Lung (tissue), 12 donors: ENCODE measurements around the gene ITGA7. TPM values are rescaled to one million over a fixed set of nuclear protein-coding genes. Genes with fewer than 3 reads are reported as not detected.
A peak's percentile ranks its signal among the peaks of the same experiment; 100 is the strongest.

Experiments used
- ATAC-seq: fragments of 200-7000 bp; cut with Tn5 transposase; one replicate; pipeline ENCODE4 v1.9.1; 2020; ENCODE audit warnings: moderate number of reproducible peaks; ENCODE audit not compliant: insufficient read depth, low FRiP score
- DNase-seq, 3 donors: peaks; one replicate each; pipeline ENCODE4 v3.0.0-alpha.2; 2013 to 2017
- H3K27ac ChIP-seq, 2 donors: one replicate each; pipeline ENCODE4 v1.5.1; 2013; ENCODE audit warnings: mild to moderate bottlenecking in 2 of 2, moderate library complexity in 2 of 2, control low read depth in 1 of 2, inconsistent platforms in 1 of 2, low read depth in 1 of 2, low read length in 1 of 2
- H3K27me3 ChIP-seq, 3 donors: one replicate each; pipeline ENCODE4 v1.5.1; 2013; ENCODE audit warnings: low read length in 2 of 3; ENCODE audit not compliant: control insufficient read depth in 3 of 3, insufficient read depth in 3 of 3
- H3K36me3 ChIP-seq, 4 donors: one replicate each; pipeline ENCODE4 v1.5.1; 2013; ENCODE audit warnings: low read length in 4 of 4, mild to moderate bottlenecking in 1 of 4, moderate library complexity in 1 of 4; ENCODE audit not compliant: control insufficient read depth in 4 of 4, insufficient read depth in 4 of 4
- H3K4me1 ChIP-seq, 5 donors: one replicate each; pipeline ENCODE4 v1.5.1; 2013; ENCODE audit warnings: low read length in 5 of 5, mild to moderate bottlenecking in 2 of 5, moderate library complexity in 1 of 5; ENCODE audit not compliant: control insufficient read depth in 5 of 5, insufficient read depth in 5 of 5
- H3K4me3 ChIP-seq: one replicate; pipeline ENCODE4 v1.5.1; 2013; ENCODE audit warnings: mild to moderate bottlenecking, control low read depth, moderate library complexity
- H3K9ac ChIP-seq, 2 donors: one replicate each; pipeline ENCODE4 v1.5.1; 2013; ENCODE audit warnings: low read length in 2 of 2, control low read depth in 1 of 2; ENCODE audit not compliant: insufficient read depth in 1 of 2
- H3K9me3 ChIP-seq, 4 donors: one replicate each; pipeline ENCODE4 v1.5.1; 2013; ENCODE audit warnings: low read length in 3 of 4, mild to moderate bottlenecking in 1 of 4, moderate library complexity in 1 of 4; ENCODE audit not compliant: control insufficient read depth in 4 of 4, insufficient read depth in 3 of 4
- WGBS, 2 donors: extraction: QIAGEN DNeasy Blood & Tissue Kit; methylation state at CpG; one replicate each; pipeline ENCODE4 v1.1.7; 2013; 5-methylcytosine and 5-hydroxymethylcytosine counted together
- polyA plus RNA-seq, 2 donors: library from polyadenylated mRNA; stranded (reverse); fragments of 200-250 nt; gene quantifications; one replicate each; pipeline ENCODE4 v1.2.1, GENCODE V29; 2013
- total RNA-seq, 2 donors: library from RNA; depleted of rRNA in 1 of 2; stranded (reverse); fragments of >200 nt in 1 of 2; gene quantifications; one replicate each; pipeline ENCODE4 v1.2.1, GENCODE V29; 2014 to 2021
- TF ChIP-seq, protein P1 (sequence below): IDR thresholded peaks from 2 replicates; pipeline ENCODE4 v1.5.1; 2012; ENCODE audit warnings: mild to moderate bottlenecking; ENCODE audit errors: control extremely low read depth, extremely low read depth
- donor health status: control.
- donor health status: control.
- donor health status: Bipolar disorder and iron deficiency.
- donor health status: healthy.
- donor health status: DM: yes; HTN: yes; CAD: no.

Gene ITGA7
- total and polyA plus RNA-seq, 4 donors: 8.2 to 28.4 (median 17.7) TPM

DNA sequence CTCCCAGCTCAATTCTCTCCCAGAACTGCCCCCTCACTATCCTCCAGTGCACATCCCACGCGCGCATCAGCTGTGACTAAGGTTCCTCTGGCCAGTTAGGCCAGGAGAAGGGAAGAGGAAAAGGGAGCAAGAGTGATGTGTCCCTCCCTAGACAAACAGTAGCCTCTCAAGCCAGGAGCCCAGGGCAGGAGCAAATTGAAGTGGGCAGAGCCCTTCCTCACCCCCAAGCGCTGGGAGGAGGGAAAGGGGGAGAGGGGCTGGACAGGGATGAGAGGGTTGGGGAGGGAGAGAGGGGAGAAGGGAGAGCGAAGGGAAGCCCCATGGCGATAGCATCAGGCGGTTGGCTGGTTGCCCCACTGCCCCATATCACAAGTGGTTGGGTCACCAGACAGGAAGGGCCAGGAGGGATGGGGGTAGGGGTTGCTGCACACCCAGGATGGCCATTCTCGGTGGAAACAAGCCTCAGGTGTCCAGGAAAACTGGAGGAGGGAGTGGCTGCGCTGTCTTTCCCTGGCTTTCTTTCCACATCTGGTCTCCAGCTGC is 20.0 kb upstream of the ITGA7 start:
- Histone ChIP-seq H3K27ac (peak overlapping the region; percentile 98), H3K36me3 (peaks cover 5 to 35% (median 31%) of the 10 kb centered on the region in 4 donors), H3K9ac (peak overlapping the region; percentile 1 to 59), H3K9me3 (no peaks in the 10 kb centered on the region), H3K4me1 (peaks cover 0 to 28% (median 10%) of the 10 kb centered on the region in 5 donors), H3K4me3 (peak overlapping the region; percentile 42), H3K27me3 (no peaks in the 10 kb centered on the region)
- TF ChIP-seq, protein P1, sequence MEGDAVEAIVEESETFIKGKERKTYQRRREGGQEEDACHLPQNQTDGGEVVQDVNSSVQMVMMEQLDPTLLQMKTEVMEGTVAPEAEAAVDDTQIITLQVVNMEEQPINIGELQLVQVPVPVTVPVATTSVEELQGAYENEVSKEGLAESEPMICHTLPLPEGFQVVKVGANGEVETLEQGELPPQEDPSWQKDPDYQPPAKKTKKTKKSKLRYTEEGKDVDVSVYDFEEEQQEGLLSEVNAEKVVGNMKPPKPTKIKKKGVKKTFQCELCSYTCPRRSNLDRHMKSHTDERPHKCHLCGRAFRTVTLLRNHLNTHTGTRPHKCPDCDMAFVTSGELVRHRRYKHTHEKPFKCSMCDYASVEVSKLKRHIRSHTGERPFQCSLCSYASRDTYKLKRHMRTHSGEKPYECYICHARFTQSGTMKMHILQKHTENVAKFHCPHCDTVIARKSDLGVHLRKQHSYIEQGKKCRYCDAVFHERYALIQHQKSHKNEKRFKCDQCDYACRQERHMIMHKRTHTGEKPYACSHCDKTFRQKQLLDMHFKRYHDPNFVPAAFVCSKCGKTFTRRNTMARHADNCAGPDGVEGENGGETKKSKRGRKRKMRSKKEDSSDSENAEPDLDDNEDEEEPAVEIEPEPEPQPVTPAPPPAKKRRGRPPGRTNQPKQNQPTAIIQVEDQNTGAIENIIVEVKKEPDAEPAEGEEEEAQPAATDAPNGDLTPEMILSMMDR: no peak
- 10 to 14% methylated on average over 9 of the region's 9 CpGs for WGBS, 2 donors
- no peak for ATAC-seq
- DNase-seq: peak in 1 of 3 donors; percentile 63

DNA sequence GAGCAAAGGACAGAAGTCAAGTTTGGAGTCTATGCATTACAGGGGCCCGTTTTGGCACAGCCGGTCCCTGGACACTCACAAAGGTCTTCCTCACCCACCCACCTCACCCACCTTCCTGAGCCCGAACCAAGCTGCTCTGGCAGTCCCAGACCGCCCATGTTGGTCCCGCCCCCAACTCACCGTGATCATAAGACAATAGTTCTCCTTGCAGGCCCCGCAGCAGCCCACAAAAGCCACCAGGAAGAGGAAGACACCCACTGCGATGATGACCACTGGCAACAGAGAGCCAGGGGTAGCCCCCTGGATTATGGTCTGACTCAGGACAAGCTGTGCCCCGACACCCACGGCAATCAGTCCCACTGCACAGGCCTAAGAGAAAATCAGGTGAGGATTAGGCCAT is 19.3 kb upstream of the ITGA7 start:
- H3K27ac ChIP-seq: peak overlapping the region; percentile 98
- peaks cover 5 to 35% (median 32%) of the 10 kb centered on the region in 4 donors for H3K36me3 ChIP-seq
- peak overlapping the region; percentile 42 for H3K4me3 ChIP-seq
- TF ChIP-seq, protein P1: no peak
- H3K9me3 ChIP-seq: no peaks in the 10 kb centered on the region
- no peaks in the 10 kb centered on the region for H3K27me3 ChIP-seq
- peak overlapping the region in 1 of 2 donors; percentile 59 for H3K9ac ChIP-seq
- WGBS, 2 donors: 44 to 45% methylated on average over 10 of the region's 10 CpGs
- H3K4me1 ChIP-seq: peaks cover 0 to 28% (median 10%) of the 10 kb centered on the region in 5 donors
- ATAC-seq (no peak), DNase-seq (no peak)

DNA sequence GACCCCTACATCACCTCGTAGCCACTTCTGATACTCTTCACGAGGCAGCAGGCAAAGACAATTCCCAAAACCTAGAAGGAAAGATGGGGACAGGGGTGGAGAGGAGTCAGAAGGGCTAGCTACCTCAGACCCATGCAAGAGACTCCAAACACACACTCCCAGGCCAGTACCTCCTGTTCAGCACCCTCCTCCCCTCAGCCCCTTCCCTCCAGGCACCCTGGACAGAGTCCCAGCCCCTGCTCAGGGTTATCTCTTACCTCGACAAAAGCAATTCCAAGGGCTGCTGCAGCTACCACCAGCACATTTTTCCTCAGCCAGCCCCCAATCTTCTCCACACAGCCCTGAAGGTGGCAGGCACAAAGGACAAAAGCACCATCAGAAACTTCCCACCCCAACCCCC is 17.9 kb upstream of the ITGA7 start:
- Histone ChIP-seq H3K27ac (no peak overlapping the region), H3K9ac (no peak overlapping the region), H3K27me3 (no peaks in the 10 kb centered on the region), H3K4me1 (peaks cover 0 to 25% (median 10%) of the 10 kb centered on the region in 5 donors), H3K4me3 (no peak overlapping the region), H3K36me3 (peaks cover 5 to 38% (median 32%) of the 10 kb centered on the region in 4 donors), H3K9me3 (no peaks in the 10 kb centered on the region)
- no peak for ATAC-seq
- WGBS, 2 donors: 64 to 78% methylated on average over 3 of the region's 3 CpGs
- DNase-seq: no peak
- TF ChIP-seq, protein P1: no peak

- Histone ChIP-seq H3K4me1 (peaks cover 0 to 18% (median 6%) of the 10 kb centered on the region in 5 donors), H3K27ac (no peak overlapping the region), H3K4me3 (no peak overlapping the region), H3K36me3 (peaks cover 5 to 41% (median 32%) of the 10 kb centered on the region in 4 donors), H3K9me3 (no peaks in the 10 kb centered on the region), H3K27me3 (no peaks in the 10 kb centered on the region), H3K9ac (no peak overlapping the region)
- DNase-seq (no peak), ATAC-seq (no peak)
- 68 to 87% methylated on average over 3 of the region's 3 CpGs for WGBS, 2 donors
- TF ChIP-seq, protein P1: no peak
Measured at GRCh38 chr12:55724940-55725309, 17.2 kb upstream of the ITGA7 start.
